H1 (cell line): ENCODE measurements around the gene NIPSNAP2.

Experiments
- CHD2 ChIP-seq: IDR thresholded peaks from 2 replicates; pipeline ENCODE4 v1.6.1; 2012; ENCODE audit warnings: low read length, improper control_type of control experiment
- CTCF ChIP-seq, 3 experiments: IDR thresholded peaks; 1 replicate in 2 of 3; 2 replicates in 1 of 3; pipeline versions ENCODE4 v1.5.1 to v1.6.1; 2011; ENCODE audit warnings: low read length in 3 of 3, mild to moderate bottlenecking in 3 of 3, inconsistent platforms in 2 of 3, low read depth in 1 of 3, moderate library complexity in 1 of 3; ENCODE audit not compliant: insufficient read depth in 1 of 3; ENCODE audit errors: control extremely low read depth in 1 of 3
- EP300 ChIP-seq, 2 experiments: IDR thresholded peaks; 1 replicate in 1 of 2; 2 replicates in 1 of 2; pipeline ENCODE4 v1.6.1; 2011 to 2012; ENCODE audit warnings: low read depth in 2 of 2, low read length in 2 of 2, mild to moderate bottlenecking in 2 of 2, borderline replicate concordance in 1 of 2, inconsistent platforms in 1 of 2, moderate library complexity in 1 of 2
- EZH2 ChIP-seq: fragments of 200-600 bp; sonication (generic); IDR thresholded peaks from 2 replicates; pipeline ENCODE4 v1.7.1; 2012; ENCODE audit warnings: low read depth, mild to moderate bottlenecking, moderate library complexity, low read length, inconsistent platforms; ENCODE audit not compliant: severe bottlenecking
- MAX ChIP-seq: IDR thresholded peaks from 2 replicates; pipeline ENCODE4 v1.6.1; 2012; ENCODE audit warnings: inconsistent platforms
- POLR2A ChIP-seq, 2 experiments: IDR thresholded peaks; 1 replicate in 1 of 2; 2 replicates in 1 of 2; pipeline ENCODE4 v1.6.1; 2011; ENCODE audit warnings: low read depth in 2 of 2, low read length in 2 of 2, mild to moderate bottlenecking in 2 of 2; ENCODE audit errors: control extremely low read depth in 1 of 2
- POLR2AphosphoS5 ChIP-seq: IDR thresholded peaks from 2 replicates; pipeline ENCODE4 v1.6.1; 2011; ENCODE audit warnings: low read depth, low read length
- SP1 ChIP-seq: IDR thresholded peaks from 2 replicates; pipeline ENCODE4 v1.6.1; 2011; ENCODE audit warnings: low read depth, low read length
- SRF ChIP-seq: IDR thresholded peaks from 2 replicates; pipeline ENCODE4 v1.6.1; 2011; ENCODE audit warnings: mild to moderate bottlenecking, low read depth, low read length, moderate library complexity
- USF2 ChIP-seq: IDR thresholded peaks from 2 replicates; pipeline ENCODE4 v1.6.1; 2011; ENCODE audit warnings: low read length, improper control_type of control experiment

GRCh38 chr7:55977831-55978230 is 13.4 kb downstream of the NIPSNAP2 start:
- TF ChIP-seq CHD2: no peak
- TF ChIP-seq SRF: no peak
- no peak for TF ChIP-seq CTCF (IDR thresholded peaks at IDR 0.05; ENCODE audit: control extremely low read depth in 1 of 3, insufficient read depth in 1 of 3, low read depth in 1 of 3, low read length in 3 of 3)
- no peak for TF ChIP-seq POLR2A (IDR thresholded peaks at IDR 0.05; ENCODE audit: control extremely low read depth in 1 of 2, low read depth in 2 of 2, low read length in 2 of 2)
- no peak for TF ChIP-seq EP300 (IDR thresholded peaks at IDR 0.05; ENCODE audit: borderline replicate concordance in 1 of 2, low read depth in 2 of 2, low read length in 2 of 2)
- TF ChIP-seq USF2: no peak
- no peak for TF ChIP-seq EZH2
- TF ChIP-seq POLR2AphosphoS5: no peak
- no peak for TF ChIP-seq MAX
- no peak for TF ChIP-seq SP1
